HG03354 (cell line): ENCODE results near the gene DUSP16.
"Not testable (repeated sequence)": the region's sequence is repeated elsewhere in the genome, so short reads cannot be mapped to it uniquely, and the experiment has no call there.

Experiments
- ATAC-seq: cut with Tn5 transposase; IDR thresholded peaks from one replicate; pipeline ENCODE4 v1.9.1; 2021; ENCODE audit warnings: mild to moderate bottlenecking; ENCODE audit not compliant: unreplicated experiment, poor library complexity, severe bottlenecking

DUSP16 gene

GRCh38 chr12:12527820-12528296 lies 34.8 kb downstream of the DUSP16 start:
- ATAC-seq, result no peak

DNA sequence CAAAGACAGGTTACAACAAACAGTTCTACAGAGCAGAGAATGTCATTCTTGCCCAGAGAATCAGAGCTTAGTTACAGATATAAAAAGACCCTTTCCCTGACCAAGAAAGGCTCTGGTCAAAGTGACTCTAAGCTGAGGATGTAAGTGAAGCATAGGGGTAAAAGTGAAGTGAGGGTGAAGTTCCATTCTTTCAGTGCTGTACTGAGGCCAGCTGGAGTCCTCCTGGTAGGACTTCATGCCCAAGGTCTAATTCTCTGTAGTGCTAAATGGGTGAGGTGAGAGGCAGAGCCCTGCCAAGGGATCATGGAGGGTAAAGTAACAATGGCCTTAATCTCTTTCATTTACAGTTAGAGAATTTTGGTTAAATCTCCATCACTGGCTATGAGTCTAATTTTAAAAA lies 38.5 kb downstream of the DUSP16 start:
- ATAC-seq, result no peak

DNA sequence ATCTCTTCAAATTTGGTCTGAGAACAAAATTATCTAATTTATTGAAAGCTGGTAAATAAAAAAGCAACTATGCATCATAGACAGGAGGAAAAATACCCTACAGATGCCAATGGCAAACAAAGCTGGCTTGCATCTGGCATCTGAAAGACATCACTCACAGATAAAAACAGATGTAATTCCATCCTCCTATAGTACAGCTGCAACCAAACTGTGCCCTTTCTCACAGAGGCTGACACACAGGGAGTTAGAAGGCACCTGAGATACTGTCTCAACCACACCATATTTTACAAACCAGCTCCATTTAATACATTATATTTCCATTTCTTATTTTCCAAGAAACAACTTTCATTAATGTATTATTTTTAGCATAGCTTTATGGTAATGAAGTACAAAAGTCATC lies 39.4 kb downstream of the DUSP16 start:
- ATAC-seq, result no peak

DNA sequence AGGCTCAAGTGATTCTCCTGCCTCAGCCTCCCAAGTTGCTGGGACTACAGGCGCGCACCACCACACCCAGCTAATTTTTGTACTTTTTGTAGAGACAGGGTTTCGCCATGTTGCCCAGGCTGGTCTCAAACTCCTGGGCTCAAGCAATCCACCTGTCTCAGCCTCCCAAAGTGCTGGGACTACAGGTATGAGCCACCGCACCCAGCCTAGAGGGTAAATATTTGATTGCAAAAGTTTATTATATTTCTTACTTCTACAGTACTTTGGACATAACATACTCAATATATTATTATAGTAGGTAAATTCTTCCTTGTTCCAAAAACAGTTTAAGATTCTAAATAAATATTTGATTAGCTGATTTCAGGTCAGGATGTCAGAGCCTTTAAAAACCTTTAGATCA lies 40.0 kb downstream of the DUSP16 start:
- ATAC-seq, result not testable (repeated sequence)

- ATAC-seq, result no peak
Observed at GRCh38 chr12:12521888-12522287, 40.8 kb downstream of the DUSP16 start.

DNA sequence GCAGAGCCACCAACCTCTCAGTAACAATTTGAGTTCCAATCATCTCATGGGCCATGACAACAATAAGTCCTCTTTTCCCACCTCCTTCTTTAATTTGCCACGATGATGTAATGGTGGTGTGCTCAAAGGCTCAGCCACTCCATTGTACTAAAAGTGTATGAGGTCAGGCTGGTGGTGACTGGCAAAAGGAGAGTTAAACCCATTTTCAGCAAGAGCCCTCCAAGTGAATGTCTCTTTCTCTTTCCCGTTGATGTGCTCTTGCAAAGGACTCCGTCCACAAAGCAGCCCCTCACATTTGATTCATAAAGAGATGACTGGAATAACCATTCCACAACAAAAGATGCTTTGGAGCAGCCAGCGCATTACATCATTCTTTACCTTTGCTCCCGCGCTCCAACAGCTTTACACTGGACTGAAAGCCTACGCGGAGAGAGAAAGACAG lies 41.6 kb downstream of the DUSP16 start:
- no peak for ATAC-seq

GRCh38 chr12:12520273-12520672 lies 42.4 kb downstream of the DUSP16 start:
- no peak for ATAC-seq

DNA sequence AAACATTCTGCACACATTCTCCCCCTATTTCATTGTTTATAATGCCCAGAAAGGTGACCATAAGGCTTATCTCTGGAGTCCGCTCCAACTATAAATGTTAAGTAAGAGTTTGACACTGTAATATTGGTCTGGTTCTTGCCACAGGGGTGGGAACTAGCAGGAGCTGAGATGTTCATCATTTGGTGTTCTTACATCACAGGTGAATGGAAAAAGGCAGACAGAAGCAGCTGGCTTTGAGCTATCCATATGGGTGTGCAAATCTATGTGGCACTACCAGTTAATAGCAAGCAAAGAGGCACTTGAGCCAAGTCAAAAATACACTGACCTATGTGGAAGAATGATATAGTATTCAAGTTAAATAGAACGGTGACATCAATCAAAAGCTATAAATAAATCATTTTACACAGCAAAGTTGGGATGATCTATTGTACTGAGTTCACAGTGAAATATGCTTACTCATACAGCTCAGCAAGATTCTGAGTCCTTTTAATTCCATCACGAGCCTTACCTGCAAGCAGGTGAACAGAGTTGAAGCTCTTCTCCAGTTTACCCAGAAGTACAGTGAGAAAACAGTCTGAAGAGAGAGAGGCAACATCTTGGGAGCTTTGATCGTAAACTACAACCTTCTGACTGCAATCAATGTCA lies 43.2 kb downstream of the DUSP16 start:
- ATAC-seq, result no peak

GRCh38 chr12:12518919-12519318 lies 43.7 kb downstream of the DUSP16 start:
- ATAC-seq, result no peak

DNA sequence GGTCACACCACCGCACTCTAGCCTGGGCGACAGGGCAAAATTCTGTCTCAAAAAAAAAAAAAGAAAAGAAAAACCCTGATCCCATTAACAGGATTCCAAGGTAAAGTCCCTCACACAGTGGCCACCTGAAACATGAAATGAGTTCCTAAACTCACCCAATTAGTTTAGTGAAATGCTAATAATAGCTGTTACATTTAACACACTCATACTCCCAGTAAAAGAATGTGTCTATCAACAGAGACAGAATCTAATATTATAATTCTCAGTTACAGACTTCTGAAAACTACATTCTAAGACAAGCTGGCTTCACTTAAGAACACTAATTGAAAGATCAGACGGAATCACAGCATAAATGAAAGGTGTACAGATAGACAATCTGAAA lies 44.2 kb downstream of the DUSP16 start:
- ATAC-seq, result no peak

DNA sequence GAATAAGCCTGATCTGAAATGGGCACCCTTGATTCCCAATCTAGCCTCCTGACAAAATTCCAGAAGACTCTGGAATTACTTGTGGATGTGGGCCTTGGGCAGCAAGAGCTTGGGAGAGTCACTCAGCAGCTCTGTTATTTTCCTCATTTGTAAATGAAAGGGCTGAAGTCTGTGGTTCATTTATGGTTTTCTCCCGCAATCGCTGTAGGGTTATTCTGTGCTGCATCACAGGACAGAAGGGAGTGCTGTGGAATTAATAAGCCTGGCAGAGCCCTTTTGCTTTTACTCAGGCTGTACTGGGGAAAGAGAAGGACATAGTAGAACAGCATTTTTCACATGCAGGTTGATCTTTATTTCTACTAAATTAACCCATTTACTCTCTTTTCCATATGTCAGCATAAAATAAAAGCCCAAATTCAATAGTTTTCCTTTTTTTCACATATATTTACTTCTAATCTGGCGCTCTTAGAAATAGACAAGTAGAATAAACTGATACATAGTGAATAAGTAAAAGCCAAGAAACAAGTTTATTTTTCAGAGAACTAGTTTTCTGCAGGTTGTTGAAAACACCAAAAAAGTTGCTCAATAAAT lies 49.2 kb downstream of the DUSP16 start:
- no peak for ATAC-seq

GRCh38 chr12:12511895-12512711 lies 50.6 kb downstream of the DUSP16 start:
- no peak for ATAC-seq

DNA sequence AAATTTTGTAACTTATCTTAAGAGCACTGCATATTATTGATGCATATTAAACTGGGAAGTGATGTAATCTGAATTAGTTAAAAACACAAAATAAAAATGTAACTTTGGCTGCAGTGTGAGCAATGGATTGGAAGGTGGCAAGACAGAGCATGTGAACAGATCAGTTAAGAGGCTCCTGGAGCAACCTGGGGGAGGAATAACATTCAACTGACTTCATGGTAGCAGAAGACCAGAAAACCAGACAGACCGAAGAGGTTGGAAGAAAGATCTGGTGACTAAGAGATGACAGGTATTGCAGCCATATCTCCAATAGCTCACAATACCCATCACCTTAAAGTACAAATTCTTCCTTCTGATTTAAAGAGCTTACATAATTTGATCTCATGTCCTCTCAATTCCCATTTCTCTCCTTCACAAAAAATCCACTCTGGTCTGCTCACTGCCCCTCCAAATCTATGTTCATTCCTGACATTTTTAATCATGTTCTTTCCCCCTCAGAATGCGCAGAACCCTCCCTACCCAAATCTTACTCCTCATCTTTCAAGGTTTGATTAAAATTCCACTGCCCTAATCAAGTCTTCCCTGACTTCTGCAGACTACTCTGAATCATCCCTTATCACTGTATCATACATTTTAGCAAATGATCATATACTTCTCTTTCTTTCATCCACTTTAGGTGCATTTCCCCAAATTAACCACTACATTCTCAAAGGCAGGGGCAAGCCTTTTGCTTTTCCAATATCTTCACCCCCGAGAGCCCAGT lies 51.5 kb downstream of the DUSP16 start:
- ATAC-seq, result no peak

DNA sequence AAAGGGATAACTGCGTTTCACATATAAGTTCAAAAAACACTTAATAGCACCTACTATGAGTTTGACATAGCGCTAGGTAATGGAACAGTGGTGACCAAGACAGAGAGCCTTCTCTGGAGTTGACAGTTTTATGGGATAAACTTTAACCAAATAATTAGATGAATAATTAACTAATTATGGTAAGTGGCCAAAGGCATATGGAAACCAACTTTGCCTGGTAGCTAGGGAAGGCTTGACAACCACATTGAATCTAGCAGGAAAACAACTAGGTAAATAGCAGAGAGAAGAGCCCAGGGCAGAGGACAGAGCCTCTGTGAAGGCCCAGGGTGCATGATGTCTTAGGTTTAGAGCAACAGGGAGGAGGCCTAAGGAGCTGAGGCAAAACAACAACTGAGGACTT lies 52.1 kb downstream of the DUSP16 start:
- ATAC-seq, result no peak

DNA sequence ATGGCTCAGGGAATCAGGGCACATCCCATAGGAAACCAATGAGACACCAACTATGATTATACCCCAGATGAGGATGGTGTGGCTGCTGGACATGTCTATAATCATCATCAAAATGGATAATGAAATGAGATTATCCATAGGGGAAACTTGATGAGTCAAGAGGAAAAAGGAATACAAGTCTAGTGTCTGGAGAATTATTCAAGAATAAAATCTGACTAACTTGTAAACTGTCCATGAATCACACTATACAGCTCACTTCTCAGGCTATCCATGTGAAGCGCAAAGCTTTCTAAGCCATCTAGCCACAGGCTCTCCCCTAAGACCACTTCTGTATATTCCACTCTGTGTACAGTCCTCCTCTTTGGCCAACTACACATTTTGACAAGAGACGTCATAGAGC lies 52.5 kb downstream of the DUSP16 start:
- no peak for ATAC-seq

DNA sequence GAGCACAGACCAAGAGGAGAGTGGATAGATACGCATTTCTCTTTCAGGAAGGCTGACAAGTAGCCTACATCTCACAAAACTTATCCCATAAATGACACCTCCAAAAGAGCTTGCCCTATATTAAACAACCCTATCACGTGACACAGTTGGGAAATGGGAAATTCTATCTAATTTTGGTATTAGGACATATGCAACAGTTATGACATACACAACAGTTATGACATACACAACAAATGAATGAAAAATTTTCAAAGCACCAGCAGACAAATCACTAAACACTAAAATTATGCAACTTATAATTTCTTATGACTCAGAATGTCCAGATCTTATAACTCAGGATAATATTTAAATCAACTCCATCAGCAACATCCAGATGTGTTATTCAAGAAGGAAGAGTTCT lies 54.1 kb downstream of the DUSP16 start:
- ATAC-seq, result no peak

GRCh38 chr12:12507121-12507520 lies 55.5 kb downstream of the DUSP16 start:
- no peak for ATAC-seq

DNA sequence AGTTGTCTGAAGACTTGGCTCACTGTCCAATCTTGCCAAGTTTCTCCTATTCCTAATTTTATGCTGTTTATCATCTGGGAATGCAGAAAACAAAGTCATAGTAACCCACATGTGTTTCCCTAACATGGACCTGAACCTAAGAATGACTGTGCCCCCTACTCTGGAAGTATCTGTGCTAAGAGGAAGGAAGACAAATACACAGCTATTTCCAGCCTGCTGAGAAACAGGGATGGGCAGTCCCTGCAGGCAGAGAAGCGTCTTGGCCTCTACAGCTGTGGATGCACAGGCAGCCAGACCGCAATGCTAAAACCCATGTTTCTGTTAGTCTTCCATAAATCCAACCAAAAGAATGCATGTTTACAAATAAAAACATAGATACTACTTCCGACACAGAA lies 56.2 kb downstream of the DUSP16 start:
- no peak for ATAC-seq

- peak; percentile 93 for ATAC-seq
Observed at GRCh38 chr12:12505544-12506495, 56.8 kb downstream of the DUSP16 start.
